B cell (primary cell): ENCODE results near the gene F2R. TPM values are rescaled to one million over a fixed set of nuclear protein-coding genes. Genes with fewer than 3 reads are reported as not detected.

Source experiments
- ATAC-seq: fragments of 200-7000 bp; cut with Tn5 transposase; one replicate; pipeline ENCODE4 v1.10.0; 2021; ENCODE audit warnings: low read depth, mild to moderate bottlenecking, moderate number of reproducible peaks, moderate library complexity
- CTCF ChIA-PET: fragments of 350-600 bp; sonication (Branson Sonifier 250); formaldehyde crosslinking; loops from one replicate; lab custom pipeline; 2021; ENCODE audit warnings: antibody characterized with exemption, inconsistent platforms; lab: Charles Lee
- POLR2A ChIA-PET: fragments of 350-600 bp; sonication (Branson Sonifier 250); formaldehyde crosslinking; loops from one replicate; lab custom pipeline; 2021; ENCODE audit warnings: antibody characterized with exemption; lab: Charles Lee
- DNase-seq: peaks from one replicate; pipeline ENCODE4 v3.0.0; 2013
- H2AFZ ChIP-seq: 2 replicates; pipeline ENCODE4 v1.6.1; 2012; ENCODE audit warnings: mild to moderate bottlenecking, low read depth, low read length; ENCODE audit not compliant: insufficient read depth, poor library complexity, severe bottlenecking
- H3K27ac ChIP-seq, 2 donors: 1 replicate in 1 of 2; 2 replicates in 1 of 2; pipeline ENCODE4 v1.5.1; 2012 to 2013; ENCODE audit warnings: low read length in 2 of 2, mild to moderate bottlenecking in 2 of 2, moderate library complexity in 1 of 2
- H3K27me3 ChIP-seq, 4 experiments: fragments of 200-600 bp in 1 of 4; sonication (generic) in 1 of 4; replicated peaks in 1 of 4; 1 replicate in 2 of 4; 2 replicates in 2 of 4; pipeline versions ENCODE4 v1.6.1 to v1.7.0; 2013 to 2016; ENCODE audit warnings: low read length in 3 of 4, mild to moderate bottlenecking in 2 of 4, mixed read lengths in 1 of 4, moderate library complexity in 1 of 4; ENCODE audit not compliant: insufficient read depth in 4 of 4, control insufficient read depth in 3 of 4; ENCODE audit errors: control extremely low read depth in 1 of 4
- H3K36me3 ChIP-seq, 2 experiments: replicated peaks in 1 of 2; 1 replicate in 1 of 2; 2 replicates in 1 of 2; pipeline versions ENCODE4 v1.6.1 to v1.7.1; 2013; ENCODE audit warnings: low read length in 1 of 2; ENCODE audit not compliant: insufficient read depth in 2 of 2, control insufficient read depth in 1 of 2; ENCODE audit errors: control extremely low read depth in 1 of 2, extremely low read depth in 1 of 2
- H3K4me1 ChIP-seq, 2 donors: fragments of 200-600 bp in 1 of 2; sonication (generic) in 1 of 2; 1 replicate in 1 of 2; 2 replicates in 1 of 2; pipeline versions ENCODE4 v1.5.1 to v1.6.1; 2013 to 2017; ENCODE audit warnings: low read length in 2 of 2; ENCODE audit not compliant: control insufficient read depth in 2 of 2, insufficient read depth in 2 of 2
- H3K4me2 ChIP-seq: replicated peaks from 2 replicates; pipeline ENCODE3; 2012; ENCODE audit warnings: mild to moderate bottlenecking, low read depth, low read length; ENCODE audit not compliant: poor library complexity, severe bottlenecking
- H3K4me3 ChIP-seq, 5 experiments: fragments of 200-600 bp in 1 of 5; sonication (generic) in 1 of 5; 1 replicate in 3 of 5; 2 replicates in 2 of 5; pipeline versions ENCODE4 v1.5.1 to v1.7.0; 2011 to 2016; ENCODE audit warnings: low read length in 4 of 5, mild to moderate bottlenecking in 4 of 5, low read depth in 2 of 5, control low read depth in 1 of 5, moderate library complexity in 1 of 5; ENCODE audit not compliant: insufficient read depth in 1 of 5; ENCODE audit errors: control extremely low read depth in 1 of 5, extremely low read depth in 1 of 5
- H3K79me2 ChIP-seq: fragments of 200-600 bp; sonication (generic); one replicate; pipeline ENCODE4 v1.6.0; 2016; ENCODE audit warnings: low read length; ENCODE audit not compliant: control insufficient read depth, insufficient read depth
- H3K9ac ChIP-seq: fragments of 200-600 bp; sonication (generic); 2 replicates; pipeline ENCODE4 v1.6.1; 2017; ENCODE audit warnings: mild to moderate bottlenecking, low read length, moderate library complexity
- H3K9me3 ChIP-seq, 3 donors: one replicate each; pipeline versions ENCODE4 v1.6.1 to v1.7.1; 2013; ENCODE audit warnings: low read length in 2 of 3; ENCODE audit not compliant: control insufficient read depth in 2 of 3, insufficient read depth in 1 of 3; ENCODE audit errors: control extremely low read depth in 1 of 3
- H4K20me1 ChIP-seq: 2 replicates; pipeline ENCODE4 v1.6.0; 2012; ENCODE audit warnings: mild to moderate bottlenecking, low read length; ENCODE audit not compliant: insufficient read depth, control insufficient read depth, poor library complexity, severe bottlenecking
- H3K27ac Mint-ChIP-seq: one replicate; pipeline ENCODE4 v1.8.0; 2021; ENCODE audit warnings: mixed read lengths
- H3K27me3 Mint-ChIP-seq: one replicate; pipeline ENCODE4 v1.8.0; 2021; ENCODE audit warnings: mixed read lengths
- H3K4me1 Mint-ChIP-seq: one replicate; pipeline ENCODE4 v1.8.0; 2021; ENCODE audit warnings: mixed read lengths
- H3K4me3 Mint-ChIP-seq: one replicate; pipeline ENCODE4 v1.8.0; 2021; ENCODE audit warnings: mixed read lengths
- H3K9me3 Mint-ChIP-seq: one replicate; pipeline ENCODE4 v1.8.0; 2022; ENCODE audit warnings: mixed read lengths; ENCODE audit not compliant: insufficient read depth
- CTCF ChIP-seq: fragments of 200-600 bp; IDR thresholded peaks from one replicate; pipeline ENCODE4 v1.8.0; 2022; ENCODE audit warnings: antibody characterized with exemption, mild to moderate bottlenecking
- EZH2 ChIP-seq: IDR thresholded peaks from 2 replicates; pipeline ENCODE4 v1.6.1; 2012; ENCODE audit warnings: borderline replicate concordance, low read depth, mild to moderate bottlenecking, moderate library complexity, low read length; ENCODE audit not compliant: insufficient read depth, poor library complexity, severe bottlenecking
- WGBS: methylation state at CpG from one replicate; pipeline ENCODE4 v1.1.5; 2013; ENCODE audit warnings: missing lambda C conversion rate; ENCODE audit not compliant: insufficient coverage; 5-methylcytosine and 5-hydroxymethylcytosine counted together
- intact Hi-C: fragments of 100-400 bp; cut with micrococcal nuclease; formaldehyde crosslinking; loops from one replicate; pipeline ENCODE4 v1.10.0; 2022
- polyA plus RNA-seq: library from polyadenylated mRNA; depleted of rRNA; stranded (reverse); fragments of >200 nt; gene quantifications from 2 replicates; pipeline ENCODE4 v1.2.3, GENCODE V29; 2012
- total RNA-seq, 2 donors: library from RNA; stranded (reverse); fragments of 120-200 nt in 1 of 2; gene quantifications; 1 replicate in 1 of 2; 2 replicates in 1 of 2; pipeline versions ENCODE4 v1.2.3 to v1.2.4, GENCODE V29; 2013 to 2022

F2R gene
- total and polyA plus RNA-seq, 2 donors (not counting 1 experiment from before 2014, with no cell fraction given) = 0.25 to 1.4 TPM

GRCh38 chr5:76754668-76755078 lies 38.7 kb downstream of the F2R start:
- H3K4me3 ChIP-seq = no peak overlapping the region
- Mint-ChIP-seq H3K27me3 (peaks cover 21% of the 10 kb centered on the region), H3K4me1 (no peaks in the 10 kb centered on the region), H3K27ac (no peak overlapping the region), H3K9me3 (no peaks in the 10 kb centered on the region), H3K4me3 (no peak overlapping the region)
- intact Hi-C loops = no loop called here
- POLR2A ChIA-PET = no interaction called here
- CTCF ChIA-PET = interaction anchor here (0.6 to 1.0 kb wide), 2 partner anchors 19 to 242 kb away, joined by 3 read pairs; no protein-coding TSS in a partner anchor
- H3K79me2 ChIP-seq = no peaks in the 10 kb centered on the region
- no peak overlapping the region for H3K4me2 ChIP-seq
- no peak overlapping the region for H3K9ac ChIP-seq
- no peak for ATAC-seq
- no peaks in the 10 kb centered on the region for H3K27me3 ChIP-seq
- H3K36me3 ChIP-seq = no peaks in the 10 kb centered on the region
- no peak overlapping the region for H3K27ac ChIP-seq
- H3K4me1 ChIP-seq = no peaks in the 10 kb centered on the region
- no peaks in the 10 kb centered on the region for H4K20me1 ChIP-seq
- 97% methylated on average over 2 of the region's 3 CpGs for WGBS
- no peak for DNase-seq
- TF ChIP-seq EZH2 = no peak
- no peak for TF ChIP-seq CTCF
- no peaks in the 10 kb centered on the region for H3K9me3 ChIP-seq
- no peak overlapping the region for H2AFZ ChIP-seq

GRCh38 chr5:76755779-76756637 lies 40.1 kb downstream of the F2R start:
- no peaks in the 10 kb centered on the region for H3K9me3 ChIP-seq
- H4K20me1 ChIP-seq = no peaks in the 10 kb centered on the region
- H3K36me3 ChIP-seq = no peaks in the 10 kb centered on the region
- whole genome bisulfite sequencing = 86% methylated on average over 8 of the region's 11 CpGs
- no peaks in the 10 kb centered on the region for H3K27me3 ChIP-seq
- no peak overlapping the region for H2AFZ ChIP-seq
- intact Hi-C loops = no loop called here
- Mint-ChIP-seq H3K4me3 (no peak overlapping the region), H3K27ac (no peak overlapping the region), H3K9me3 (no peaks in the 10 kb centered on the region), H3K4me1 (no peaks in the 10 kb centered on the region), H3K27me3 (peaks cover 15% of the 10 kb centered on the region)
- H3K27ac ChIP-seq = no peak overlapping the region
- ChIA-PET POLR2A (no interaction called here), CTCF (no interaction called here)
- ATAC-seq = no peak
- no peak overlapping the region for H3K9ac ChIP-seq
- TF ChIP-seq EZH2 (no peak), CTCF (no peak)
- no peaks in the 10 kb centered on the region for H3K79me2 ChIP-seq
- DNase-seq = no peak
- no peak overlapping the region for H3K4me2 ChIP-seq
- H3K4me1 ChIP-seq = no peaks in the 10 kb centered on the region
- H3K4me3 ChIP-seq = no peak overlapping the region
